ENCODE data around the gene ASB10. TPM values are rescaled to one million over a fixed set of nuclear protein-coding genes. Genes with fewer than 3 reads are reported as not detected.
A peak's percentile ranks its signal among the peaks of the same experiment; 100 is the strongest.

The ASB10 gene
- total and polyA plus RNA-seq, 2 of the 8 experiments (the other 6 are each of a cell fraction or from before 2014, with no cell fraction given): not detected

DNA sequence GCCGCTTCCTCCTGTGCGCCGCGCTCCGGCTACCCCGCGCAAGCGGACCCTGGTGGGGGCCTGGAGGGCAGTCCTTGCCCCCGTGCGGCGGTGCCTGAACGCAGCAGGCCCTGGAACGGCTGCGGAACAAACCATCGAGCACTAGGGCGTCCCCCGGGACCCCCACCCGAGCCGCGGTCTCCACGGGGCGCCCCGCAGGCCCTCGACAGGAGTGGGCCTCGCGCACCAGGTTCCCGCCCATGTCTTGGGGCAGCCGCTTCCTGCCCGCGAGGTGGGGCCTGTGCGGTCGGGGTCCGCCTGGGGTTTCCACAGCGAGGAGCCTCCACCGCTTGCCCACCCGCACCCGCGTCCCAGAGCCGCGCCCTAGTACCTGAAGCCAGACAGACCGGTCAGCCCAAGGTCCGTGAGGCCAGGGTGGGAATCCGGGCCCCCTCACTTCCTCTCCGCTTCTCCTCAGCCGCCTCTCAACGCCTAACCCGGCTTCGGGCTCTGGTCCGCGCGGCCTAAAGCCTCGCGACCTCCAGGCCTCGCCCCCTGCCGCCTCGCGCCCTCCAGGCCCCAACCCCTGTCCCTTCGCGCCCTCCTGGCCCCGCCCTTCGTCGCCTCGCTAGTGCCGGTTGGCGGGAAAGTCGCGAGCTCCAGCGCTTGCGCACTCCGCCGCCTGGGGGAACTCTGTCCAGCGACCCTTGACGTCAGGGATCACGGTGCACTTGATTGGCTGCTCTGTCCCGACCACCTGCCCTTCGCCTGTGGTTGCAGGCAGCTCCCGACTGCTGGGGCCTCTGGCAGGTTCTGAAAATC lies 12.6 kb downstream of the ASB10 start (continued):
- TF ChIP-seq BACH1 (IDR thresholded peaks at IDR 0.05; ENCODE audit: low read length) (no peak), HDAC2 (IDR thresholded peaks at IDR 0.05; ENCODE audit: borderline replicate concordance in 1 of 2, low read depth in 2 of 2, low read length in 2 of 2) (no peak), NRF1 (IDR thresholded peaks at IDR 0.05; ENCODE audit: low read depth, low read length) (peak; percentile 26; the same call in 1 of the 2 replicates), RNF2 (IDR thresholded peaks at IDR 0.05; ENCODE audit: borderline replicate concordance, low read depth, low read length, missing control alignments, poor library complexity, severe bottlenecking) (peak; percentile 70), CBX8 (IDR thresholded peaks at IDR 0.05; ENCODE audit: borderline replicate concordance, low read depth, low read length) (no peak), YY1 (IDR thresholded peaks at IDR 0.05; ENCODE audit: low read depth, low read length) (no peak), KDM4A (IDR thresholded peaks at IDR 0.05; ENCODE audit: low read depth, low read length, severe bottlenecking) (no peak), SAP30 (IDR thresholded peaks at IDR 0.05; ENCODE audit: insufficient read depth, insufficient replicate concordance, low read length) (no peak), JUND (IDR thresholded peaks at IDR 0.05; ENCODE audit: low read length) (no peak), CHD1 (IDR thresholded peaks at IDR 0.05; ENCODE audit: low read depth, low read length) (no peak), CREB1 (IDR thresholded peaks at IDR 0.05) (peak; percentile 90), MAFK (IDR thresholded peaks at IDR 0.05; ENCODE audit: low read depth, low read length) (no peak), POU5F1 (IDR thresholded peaks at IDR 0.05; ENCODE audit: low read depth, low read length) (no peak), SP2 (IDR thresholded peaks at IDR 0.05; ENCODE audit: low read length) (no peak)
- TF ChIP-seq, protein P1, sequence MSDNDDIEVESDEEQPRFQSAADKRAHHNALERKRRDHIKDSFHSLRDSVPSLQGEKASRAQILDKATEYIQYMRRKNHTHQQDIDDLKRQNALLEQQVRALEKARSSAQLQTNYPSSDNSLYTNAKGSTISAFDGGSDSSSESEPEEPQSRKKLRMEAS (IDR thresholded peaks at IDR 0.05): peak; percentile 95
- TF ChIP-seq, protein P2, sequence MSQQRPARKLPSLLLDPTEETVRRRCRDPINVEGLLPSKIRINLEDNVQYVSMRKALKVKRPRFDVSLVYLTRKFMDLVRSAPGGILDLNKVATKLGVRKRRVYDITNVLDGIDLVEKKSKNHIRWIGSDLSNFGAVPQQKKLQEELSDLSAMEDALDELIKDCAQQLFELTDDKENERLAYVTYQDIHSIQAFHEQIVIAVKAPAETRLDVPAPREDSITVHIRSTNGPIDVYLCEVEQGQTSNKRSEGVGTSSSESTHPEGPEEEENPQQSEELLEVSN (IDR thresholded peaks at IDR 0.05): peak; percentile 100
